ENCODE data around the gene PDE4D.
"Not testable (repeated sequence)": the region's sequence is repeated elsewhere in the genome, so short reads cannot be mapped to it uniquely, and the experiment has no call there.

PDE4D gene

GRCh38 chr5:59089767-59090166 lies 803.8 kb downstream of the PDE4D start:
- DNase-seq (ENCODE audit: low spot score) = no peak

GRCh38 chr5:59088546-59088945 lies 805.0 kb downstream of the PDE4D start:
- DNase-seq (ENCODE audit: low spot score) = no peak

- DNase-seq (ENCODE audit: low spot score) = no peak
These were observed 807.5 kb downstream of the PDE4D start for GRCh38 chr5:59086024-59086423.

- DNase-seq (ENCODE audit: low spot score) = no peak
These were observed 811.8 kb downstream of the PDE4D start for GRCh38 chr5:59081693-59082092.

- DNase-seq (ENCODE audit: low spot score) = peak; percentile 24
These were observed 813.6 kb downstream of the PDE4D start for GRCh38 chr5:59079622-59080620.

GRCh38 chr5:59071755-59072549 lies 821.6 kb downstream of the PDE4D start:
- no peak for DNase-seq (ENCODE audit: low spot score)

- no peak for DNase-seq (ENCODE audit: low spot score)
These were observed 824.0 kb downstream of the PDE4D start for GRCh38 chr5:59069438-59070079.

GRCh38 chr5:59067956-59068656 lies 825.4 kb downstream of the PDE4D start:
- DNase-seq (ENCODE audit: low spot score) = no peak

- DNase-seq (ENCODE audit: low spot score) = no peak
These were observed 827.0 kb downstream of the PDE4D start for GRCh38 chr5:59066367-59067163.

GRCh38 chr5:59065554-59065953 lies 828.0 kb downstream of the PDE4D start:
- no peak for DNase-seq (ENCODE audit: low spot score)

- DNase-seq (ENCODE audit: low spot score) = no peak
These were observed 829.2 kb downstream of the PDE4D start for GRCh38 chr5:59064293-59064692.

- no peak for DNase-seq (ENCODE audit: low spot score)
These were observed 830.4 kb downstream of the PDE4D start for GRCh38 chr5:59062986-59063683.

GRCh38 chr5:59061377-59061776 lies 832.1 kb downstream of the PDE4D start:
- DNase-seq (ENCODE audit: low spot score) = no peak

GRCh38 chr5:59058969-59059687 lies 834.4 kb downstream of the PDE4D start:
- peak; percentile 92 for DNase-seq (ENCODE audit: low spot score)

GRCh38 chr5:59058237-59058636 lies 835.3 kb downstream of the PDE4D start:
- DNase-seq (ENCODE audit: low spot score) = no peak

- DNase-seq (ENCODE audit: low spot score) = not testable (repeated sequence)
These were observed 836.9 kb downstream of the PDE4D start for GRCh38 chr5:59056599-59056998.

GRCh38 chr5:59055745-59056448 lies 837.6 kb downstream of the PDE4D start:
- DNase-seq (ENCODE audit: low spot score) = no peak

GRCh38 chr5:59054963-59055528 lies 838.5 kb downstream of the PDE4D start:
- no peak for DNase-seq (ENCODE audit: low spot score)

All from SK-N-DZ (cell line).